Glutamatergic neuron (in vitro differentiated cells): ENCODE results near the gene WWOX. TPM values are rescaled to one million over a fixed set of nuclear protein-coding genes. Genes with fewer than 3 reads are reported as not detected.

Experiments
- DNase-seq: peaks from one replicate; pipeline ENCODE4 v3.0.0; 2022
- H3K27ac Mint-ChIP-seq: one replicate; pipeline ENCODE4 v1.8.0; 2020; ENCODE audit warnings: mild to moderate bottlenecking, mixed read lengths, inconsistent platforms; ENCODE audit not compliant: unreplicated experiment
- H3K27me3 Mint-ChIP-seq: one replicate; pipeline ENCODE4 v1.8.0; 2020; ENCODE audit warnings: mild to moderate bottlenecking, moderate library complexity, mixed read lengths, inconsistent platforms; ENCODE audit not compliant: unreplicated experiment
- H3K36me3 Mint-ChIP-seq: one replicate; pipeline ENCODE4 v1.8.0; 2020; ENCODE audit warnings: mild to moderate bottlenecking, mixed read lengths, inconsistent platforms; ENCODE audit not compliant: unreplicated experiment
- H3K4me1 Mint-ChIP-seq: one replicate; pipeline ENCODE4 v1.8.0; 2020; ENCODE audit warnings: mild to moderate bottlenecking, low read depth, mixed read lengths, inconsistent platforms; ENCODE audit not compliant: unreplicated experiment
- H3K4me3 Mint-ChIP-seq: one replicate; pipeline ENCODE4 v1.8.0; 2020; ENCODE audit warnings: mild to moderate bottlenecking, mixed read lengths, inconsistent platforms; ENCODE audit not compliant: unreplicated experiment
- H3K9me3 Mint-ChIP-seq: one replicate; pipeline ENCODE4 v1.8.0; 2020; ENCODE audit warnings: mild to moderate bottlenecking, moderate library complexity, mixed read lengths, inconsistent platforms; ENCODE audit not compliant: unreplicated experiment
- total RNA-seq: library from RNA; stranded (reverse); fragmentation: NEBNext Ultra II Directional; extraction: Animal tissue kit (Norgen Biotek cat#: 25700); gene quantifications from one replicate; pipeline ENCODE4 v1.2.1, GENCODE V29; 2021; ENCODE audit not compliant: unreplicated experiment
- TF ChIP-seq, protein P1 (sequence below): fragments of 200-600 bp; sonication (generic); IDR thresholded peaks from one replicate; pipeline ENCODE4 v1.5.0; 2021; ENCODE audit not compliant: partially characterized antibody, unreplicated experiment

WWOX gene
- total RNA-seq, 1 donor from 2014 or later = 10.3 TPM

DNA sequence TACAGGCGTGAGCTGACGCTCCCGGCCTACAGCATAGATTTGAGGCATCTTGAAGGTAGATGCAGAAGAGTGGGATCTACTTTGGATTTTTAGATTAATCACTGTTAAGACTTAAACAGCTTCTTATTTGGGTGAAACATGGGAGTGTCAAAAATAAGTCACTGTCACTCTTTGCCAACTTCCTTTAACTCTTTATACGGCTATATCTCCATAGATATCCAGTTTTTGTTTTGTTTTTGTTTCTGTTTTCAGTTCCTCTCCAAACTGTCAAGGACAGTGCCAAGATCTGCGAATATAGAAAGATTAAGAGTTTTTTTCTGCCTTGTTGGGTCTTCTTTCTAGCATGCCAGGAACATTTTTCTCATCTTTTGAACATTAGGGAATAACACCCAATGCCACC lies 706.1 kb downstream of the WWOX start:
- H3K36me3 Mint-ChIP-seq = no peaks in the 10 kb centered on the region
- no peak overlapping the region for H3K4me3 Mint-ChIP-seq
- DNase-seq = no peak
- no peaks in the 10 kb centered on the region for H3K9me3 Mint-ChIP-seq
- TF ChIP-seq, protein P1, sequence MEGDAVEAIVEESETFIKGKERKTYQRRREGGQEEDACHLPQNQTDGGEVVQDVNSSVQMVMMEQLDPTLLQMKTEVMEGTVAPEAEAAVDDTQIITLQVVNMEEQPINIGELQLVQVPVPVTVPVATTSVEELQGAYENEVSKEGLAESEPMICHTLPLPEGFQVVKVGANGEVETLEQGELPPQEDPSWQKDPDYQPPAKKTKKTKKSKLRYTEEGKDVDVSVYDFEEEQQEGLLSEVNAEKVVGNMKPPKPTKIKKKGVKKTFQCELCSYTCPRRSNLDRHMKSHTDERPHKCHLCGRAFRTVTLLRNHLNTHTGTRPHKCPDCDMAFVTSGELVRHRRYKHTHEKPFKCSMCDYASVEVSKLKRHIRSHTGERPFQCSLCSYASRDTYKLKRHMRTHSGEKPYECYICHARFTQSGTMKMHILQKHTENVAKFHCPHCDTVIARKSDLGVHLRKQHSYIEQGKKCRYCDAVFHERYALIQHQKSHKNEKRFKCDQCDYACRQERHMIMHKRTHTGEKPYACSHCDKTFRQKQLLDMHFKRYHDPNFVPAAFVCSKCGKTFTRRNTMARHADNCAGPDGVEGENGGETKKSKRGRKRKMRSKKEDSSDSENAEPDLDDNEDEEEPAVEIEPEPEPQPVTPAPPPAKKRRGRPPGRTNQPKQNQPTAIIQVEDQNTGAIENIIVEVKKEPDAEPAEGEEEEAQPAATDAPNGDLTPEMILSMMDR = no peak
- no peaks in the 10 kb centered on the region for H3K4me1 Mint-ChIP-seq
- H3K27me3 Mint-ChIP-seq = no peaks in the 10 kb centered on the region
- H3K27ac Mint-ChIP-seq = no peak overlapping the region

DNA sequence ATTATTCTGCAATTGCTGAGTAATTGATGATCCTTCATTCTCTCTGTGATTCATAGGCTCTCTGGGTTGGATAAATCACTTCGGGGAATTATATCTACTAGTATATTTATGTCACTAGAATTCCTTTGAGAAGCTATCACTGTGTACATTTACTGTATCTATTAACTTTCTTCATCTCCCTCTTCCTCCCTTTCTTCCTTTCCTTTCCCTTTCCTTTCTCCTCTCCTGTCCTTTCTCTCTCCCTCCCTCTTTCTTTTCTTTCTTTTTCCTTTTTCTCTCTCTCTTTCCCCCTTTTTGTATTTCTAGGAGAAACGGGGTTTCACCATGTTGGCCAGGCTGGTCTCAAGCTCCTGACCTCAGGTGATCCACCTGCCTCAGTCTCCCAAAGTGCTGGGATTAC lies 711.8 kb downstream of the WWOX start:
- TF ChIP-seq, protein P1 = no peak
- Mint-ChIP-seq H3K27me3 (no peaks in the 10 kb centered on the region), H3K36me3 (no peaks in the 10 kb centered on the region), H3K9me3 (no peaks in the 10 kb centered on the region), H3K4me3 (no peak overlapping the region), H3K27ac (no peak overlapping the region), H3K4me1 (no peaks in the 10 kb centered on the region)
- no peak for DNase-seq

DNA sequence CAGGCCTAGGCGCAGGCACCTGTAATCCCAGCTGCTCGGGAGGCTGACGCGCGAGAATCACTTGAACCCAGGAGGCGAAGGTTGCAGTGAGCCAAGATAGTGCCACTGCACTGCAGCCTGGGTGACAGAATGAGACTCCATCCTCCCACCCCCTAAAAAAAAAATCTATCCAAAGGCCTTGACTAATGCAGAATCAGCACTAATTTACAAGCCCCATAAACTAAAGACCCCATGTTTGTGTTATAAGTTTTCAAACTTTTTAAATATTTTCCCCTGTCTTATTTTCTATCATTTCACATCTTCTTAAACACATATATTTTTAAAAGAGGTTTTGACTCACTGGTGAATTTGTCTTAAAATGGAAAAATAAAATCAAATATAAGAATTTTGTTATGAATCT lies 713.1 kb downstream of the WWOX start:
- Mint-ChIP-seq H3K36me3 (no peaks in the 10 kb centered on the region), H3K27me3 (no peaks in the 10 kb centered on the region), H3K4me3 (no peak overlapping the region), H3K27ac (no peak overlapping the region), H3K9me3 (no peaks in the 10 kb centered on the region), H3K4me1 (no peaks in the 10 kb centered on the region)
- DNase-seq = no peak
- TF ChIP-seq, protein P1 = no peak

DNA sequence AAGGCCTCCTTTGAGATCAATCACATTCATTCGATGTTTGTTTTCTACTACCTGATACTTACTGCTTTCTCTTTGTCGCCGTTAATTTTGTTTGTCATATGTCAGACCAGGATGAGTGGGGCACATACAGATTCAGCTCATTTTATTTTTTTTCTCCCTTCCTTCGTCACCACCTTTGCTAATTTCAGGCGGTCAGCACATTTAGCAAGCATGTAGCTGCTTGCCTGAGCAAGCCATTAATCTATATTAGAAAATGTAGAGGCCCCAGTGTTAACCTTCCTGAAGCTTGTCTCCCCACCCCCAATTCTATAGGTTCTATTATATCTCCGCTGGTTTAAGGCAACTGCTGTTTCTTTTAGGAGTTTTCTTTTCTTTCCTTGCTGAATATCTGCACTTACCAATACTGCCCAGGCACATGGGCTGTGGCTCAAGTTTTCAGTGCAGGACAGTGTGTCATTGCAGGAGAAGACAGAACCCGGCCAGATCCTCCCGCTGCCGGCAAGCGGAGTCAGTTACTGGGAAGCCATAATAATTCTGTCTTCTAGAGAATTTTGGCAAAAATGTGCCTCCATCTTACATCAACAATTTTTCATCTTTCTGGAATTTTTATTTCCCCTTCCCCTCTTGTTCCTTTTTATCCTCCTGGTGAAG lies 714.3 kb downstream of the WWOX start:
- Mint-ChIP-seq H3K27me3 (no peaks in the 10 kb centered on the region), H3K36me3 (no peaks in the 10 kb centered on the region), H3K4me1 (no peaks in the 10 kb centered on the region)

DNA sequence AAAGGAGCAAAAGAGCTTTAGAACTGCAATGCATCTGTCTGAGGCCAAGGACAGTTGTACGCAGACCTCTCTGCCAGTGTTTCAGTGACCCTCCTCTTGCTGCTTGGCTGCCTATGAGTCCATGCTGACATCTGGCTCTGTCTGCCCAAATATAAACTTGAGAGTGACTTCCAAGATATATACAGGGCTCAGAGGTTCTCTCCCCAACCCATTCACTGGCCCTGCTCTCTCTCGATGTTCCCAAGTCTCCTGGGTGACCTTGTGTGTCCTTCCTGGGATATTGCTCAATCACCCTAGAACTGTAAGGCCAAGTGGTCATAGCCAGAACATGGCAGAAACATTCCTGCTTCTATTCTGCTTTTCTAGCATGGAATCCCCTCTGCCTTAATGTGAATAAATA lies 716.3 kb downstream of the WWOX start:
- H3K27me3 Mint-ChIP-seq = no peaks in the 10 kb centered on the region
- H3K27ac Mint-ChIP-seq = no peak overlapping the region
- H3K4me3 Mint-ChIP-seq = no peak overlapping the region
- H3K9me3 Mint-ChIP-seq = no peaks in the 10 kb centered on the region
- no peak for DNase-seq
- TF ChIP-seq, protein P1 = no peak
- H3K4me1 Mint-ChIP-seq = no peaks in the 10 kb centered on the region
- H3K36me3 Mint-ChIP-seq = no peaks in the 10 kb centered on the region

More for the DNA sequence above, 714.3 kb downstream of the WWOX start:
- Mint-ChIP-seq H3K27ac (no peak overlapping the region), H3K9me3 (no peaks in the 10 kb centered on the region), H3K4me3 (no peak overlapping the region)
- TF ChIP-seq, protein P1 = no peak
- no peak for DNase-seq
